Astrocyte (in vitro differentiated cells and primary cell): ENCODE measurements around the gene PFDN6. TPM values are rescaled to one million over a fixed set of nuclear protein-coding genes. Genes with fewer than 3 reads are reported as not detected.

ENCODE experiments used
- DNase-seq: peaks from one replicate; pipeline ENCODE4 v3.0.0-alpha.2; 2010; ENCODE audit warnings: low read depth
- FAIRE-seq: peaks from 2 replicates; lab custom pipeline; 2011; peaks lifted over from hg19 to GRCh38; lab: Jason Lieb, UNC
- H2AFZ ChIP-seq: 2 replicates; pipeline ENCODE4 v1.6.0; 2012; ENCODE audit warnings: low read depth, low read length, inconsistent platforms
- H3K27ac ChIP-seq: 2 replicates; pipeline ENCODE4 v1.5.1; 2011; ENCODE audit warnings: low read depth, low read length, inconsistent platforms
- H3K27me3 ChIP-seq: 2 replicates; pipeline ENCODE4 v1.6.0; 2011; ENCODE audit warnings: low read length, inconsistent platforms; ENCODE audit not compliant: insufficient read depth
- H3K36me3 ChIP-seq: 2 replicates; pipeline ENCODE4 v1.5.1; 2011; ENCODE audit warnings: low read length, inconsistent platforms; ENCODE audit not compliant: insufficient read depth
- H3K4me1 ChIP-seq: 2 replicates; pipeline ENCODE4 v1.5.1; 2011; ENCODE audit warnings: low read length, inconsistent platforms; ENCODE audit not compliant: insufficient read depth
- H3K4me2 ChIP-seq: 2 replicates; pipeline ENCODE4 v1.6.0; 2012; ENCODE audit warnings: low read length, inconsistent platforms
- H3K4me3 ChIP-seq: 2 replicates; pipeline ENCODE4 v1.5.1; 2011; ENCODE audit warnings: low read depth, mild to moderate bottlenecking, low read length, inconsistent platforms; ENCODE audit not compliant: insufficient read depth
- H3K79me2 ChIP-seq: 2 replicates; pipeline ENCODE4 v1.6.0; 2012; ENCODE audit warnings: mild to moderate bottlenecking, low read length, inconsistent platforms; ENCODE audit not compliant: insufficient read depth
- H3K9ac ChIP-seq: 2 replicates; pipeline ENCODE4 v1.6.0; 2012; ENCODE audit warnings: mild to moderate bottlenecking, low read length, inconsistent platforms
- H3K9me3 ChIP-seq: 2 replicates; pipeline ENCODE4 v1.5.1; 2012; ENCODE audit warnings: low read depth, mild to moderate bottlenecking, low read length, inconsistent platforms; ENCODE audit not compliant: insufficient read depth
- H4K20me1 ChIP-seq: 2 replicates; pipeline ENCODE4 v1.6.0; 2012; ENCODE audit warnings: low read length, inconsistent platforms; ENCODE audit not compliant: insufficient read depth
- H3K27ac Mint-ChIP-seq: one replicate; pipeline ENCODE4 v1.8.0; 2021; ENCODE audit warnings: mild to moderate bottlenecking, mixed read lengths; ENCODE audit not compliant: unreplicated experiment
- H3K27me3 Mint-ChIP-seq: one replicate; pipeline ENCODE4 v1.8.0; 2021; ENCODE audit warnings: low read depth, mixed read lengths; ENCODE audit not compliant: unreplicated experiment
- H3K36me3 Mint-ChIP-seq: one replicate; pipeline ENCODE4 v1.8.0; 2021; ENCODE audit warnings: low read depth, mixed read lengths; ENCODE audit not compliant: unreplicated experiment
- H3K4me1 Mint-ChIP-seq: one replicate; pipeline ENCODE4 v1.8.0; 2021; ENCODE audit warnings: low read depth, mixed read lengths; ENCODE audit not compliant: unreplicated experiment
- H3K4me3 Mint-ChIP-seq: one replicate; pipeline ENCODE4 v1.8.0; 2021; ENCODE audit warnings: mild to moderate bottlenecking, moderate library complexity, mixed read lengths; ENCODE audit not compliant: unreplicated experiment
- H3K9me3 Mint-ChIP-seq: one replicate; pipeline ENCODE4 v1.8.0; 2021; ENCODE audit warnings: mild to moderate bottlenecking, mixed read lengths; ENCODE audit not compliant: unreplicated experiment
- EZH2 ChIP-seq: IDR thresholded peaks from 2 replicates; pipeline ENCODE4 v1.6.1; 2012; ENCODE audit warnings: mild to moderate bottlenecking, low read length, inconsistent platforms; ENCODE audit not compliant: insufficient read depth
- total RNA-seq: library from RNA; stranded (reverse); gene quantifications from 2 replicates; pipeline ENCODE4 v1.2.1, GENCODE V29; 2021
- TF ChIP-seq, protein P1 (sequence below): IDR thresholded peaks from 2 replicates; pipeline ENCODE4 v1.5.1; 2011; ENCODE audit warnings: low read depth, mild to moderate bottlenecking, inconsistent platforms, low read length, moderate library complexity; ENCODE audit not compliant: insufficient read depth

Gene PFDN6
- total RNA-seq, 1 donor from 2014 or later = 56.7 TPM

GRCh38 chr6:33264015-33264414 is 25.4 kb upstream of the PFDN6 start:
- Histone ChIP-seq H3K27me3 (no peaks in the 10 kb centered on the region), H4K20me1 (no peaks in the 10 kb centered on the region), H3K4me2 (no peak overlapping the region), H3K36me3 (peaks cover 15% of the 10 kb centered on the region), H3K4me1 (peaks cover 5% of the 10 kb centered on the region), H3K4me3 (no peak overlapping the region), H3K79me2 (peaks cover 3% of the 10 kb centered on the region), H3K9ac (no peak overlapping the region), H3K27ac (no peak overlapping the region), H3K9me3 (no peaks in the 10 kb centered on the region), H2AFZ (no peak overlapping the region)
- TF ChIP-seq, protein P1, sequence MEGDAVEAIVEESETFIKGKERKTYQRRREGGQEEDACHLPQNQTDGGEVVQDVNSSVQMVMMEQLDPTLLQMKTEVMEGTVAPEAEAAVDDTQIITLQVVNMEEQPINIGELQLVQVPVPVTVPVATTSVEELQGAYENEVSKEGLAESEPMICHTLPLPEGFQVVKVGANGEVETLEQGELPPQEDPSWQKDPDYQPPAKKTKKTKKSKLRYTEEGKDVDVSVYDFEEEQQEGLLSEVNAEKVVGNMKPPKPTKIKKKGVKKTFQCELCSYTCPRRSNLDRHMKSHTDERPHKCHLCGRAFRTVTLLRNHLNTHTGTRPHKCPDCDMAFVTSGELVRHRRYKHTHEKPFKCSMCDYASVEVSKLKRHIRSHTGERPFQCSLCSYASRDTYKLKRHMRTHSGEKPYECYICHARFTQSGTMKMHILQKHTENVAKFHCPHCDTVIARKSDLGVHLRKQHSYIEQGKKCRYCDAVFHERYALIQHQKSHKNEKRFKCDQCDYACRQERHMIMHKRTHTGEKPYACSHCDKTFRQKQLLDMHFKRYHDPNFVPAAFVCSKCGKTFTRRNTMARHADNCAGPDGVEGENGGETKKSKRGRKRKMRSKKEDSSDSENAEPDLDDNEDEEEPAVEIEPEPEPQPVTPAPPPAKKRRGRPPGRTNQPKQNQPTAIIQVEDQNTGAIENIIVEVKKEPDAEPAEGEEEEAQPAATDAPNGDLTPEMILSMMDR = no peak
- TF ChIP-seq EZH2 = no peak
- FAIRE-seq (no peak), DNase-seq (no peak)
- H3K4me3 Mint-ChIP-seq = no peak overlapping the region
- H3K4me1 Mint-ChIP-seq = peaks cover 2% of the 10 kb centered on the region
- no peak overlapping the region for H3K27ac Mint-ChIP-seq
- no peaks in the 10 kb centered on the region for H3K9me3 Mint-ChIP-seq
- no peaks in the 10 kb centered on the region for H3K27me3 Mint-ChIP-seq
- peaks cover 21% of the 10 kb centered on the region for H3K36me3 Mint-ChIP-seq

DNA sequence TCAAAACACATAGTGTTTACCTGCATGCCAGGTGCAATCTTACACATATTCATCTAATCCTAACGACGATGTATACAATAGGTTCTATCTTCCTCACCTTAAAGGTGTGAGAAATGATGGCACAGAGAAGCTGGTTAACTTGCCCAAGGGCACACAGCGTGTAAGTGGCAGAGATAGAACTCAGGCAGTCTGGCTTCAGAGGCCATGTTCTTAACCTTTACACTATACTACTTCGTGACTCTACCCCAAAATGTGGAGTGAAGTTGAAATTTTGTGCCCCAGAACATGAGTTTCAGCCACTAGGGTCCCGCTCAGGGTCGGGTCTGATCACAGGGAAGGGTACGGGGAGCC is 18.3 kb upstream of the PFDN6 start:
- H3K27ac ChIP-seq = peak overlapping the region; percentile 95
- H3K27me3 ChIP-seq = no peaks in the 10 kb centered on the region
- H3K36me3 ChIP-seq = peaks cover 44% of the 10 kb centered on the region
- DNase-seq = no peak
- peak overlapping the region; percentile 93 for H2AFZ ChIP-seq
- peaks cover 35% of the 10 kb centered on the region for H3K4me1 ChIP-seq
- H3K9me3 Mint-ChIP-seq = no peaks in the 10 kb centered on the region
- no peaks in the 10 kb centered on the region for H3K9me3 ChIP-seq
- no peak for FAIRE-seq
- H3K4me3 ChIP-seq = peak overlapping the region; percentile 97
- no peaks in the 10 kb centered on the region for H3K27me3 Mint-ChIP-seq
- peaks cover 23% of the 10 kb centered on the region for H3K4me1 Mint-ChIP-seq
- TF ChIP-seq, protein P1 = no peak
- TF ChIP-seq EZH2 = no peak
- H3K79me2 ChIP-seq = peaks cover 66% of the 10 kb centered on the region
- H3K4me2 ChIP-seq = peak overlapping the region; percentile 95
- H3K36me3 Mint-ChIP-seq = peaks cover 22% of the 10 kb centered on the region
- peaks cover 41% of the 10 kb centered on the region for H4K20me1 ChIP-seq
- H3K27ac Mint-ChIP-seq = peak overlapping the region; percentile 100
- H3K9ac ChIP-seq = peak overlapping the region; percentile 90
- peak overlapping the region; percentile 100 for H3K4me3 Mint-ChIP-seq

- Histone ChIP-seq H3K27ac (peak within 1 kb of the TSS; percentile 95), H4K20me1 (peaks cover 47% of the 10 kb centered on the region), H3K9ac (peak within 1 kb of the TSS; percentile 90), H3K4me3 (peak within 1 kb of the TSS; percentile 97), H3K36me3 (peaks cover 50% of the 10 kb centered on the region), H3K27me3 (no peaks in the 10 kb centered on the region), H3K4me2 (peak within 1 kb of the TSS; percentile 95), H2AFZ (peak within 1 kb of the TSS; percentile 93), H3K9me3 (no peaks in the 10 kb centered on the region), H3K79me2 (peaks cover 66% of the 10 kb centered on the region), H3K4me1 (peaks cover 40% of the 10 kb centered on the region)
- Mint-ChIP-seq H3K27me3 (no peaks in the 10 kb centered on the region), H3K27ac (peak within 1 kb of the TSS; percentile 100), H3K4me3 (peak within 1 kb of the TSS; percentile 100), H3K36me3 (peaks cover 18% of the 10 kb centered on the region), H3K9me3 (no peaks in the 10 kb centered on the region), H3K4me1 (peaks cover 26% of the 10 kb centered on the region)
- FAIRE-seq (peak; percentile 71), DNase-seq (peak; percentile 99)
- TF ChIP-seq, protein P1 = no peak
- no peak for TF ChIP-seq EZH2
These were observed 17.7 kb upstream of the PFDN6 start, which contains the start of the genes RPS18 and VPS52 for GRCh38 chr6:33271468-33272274. TSS of gene RPS18 (plus strand) at chr6:33272075. CDS start at chr6:33272120, 45 bp downstream. TSS of gene VPS52 (minus strand) at chr6:33271876. CDS start at chr6:33271675, 201 bp downstream.
